Astrocyte of the hippocampus (primary cell): ENCODE data around the gene SCYL1.
A peak's percentile ranks its signal among the peaks of the same experiment; 100 is the strongest.

Source experiments
- DNase-seq: peaks from one replicate; pipeline ENCODE4 v3.0.0; 2011; ENCODE audit warnings: low read depth, low spot score

SCYL1 gene

DNA sequence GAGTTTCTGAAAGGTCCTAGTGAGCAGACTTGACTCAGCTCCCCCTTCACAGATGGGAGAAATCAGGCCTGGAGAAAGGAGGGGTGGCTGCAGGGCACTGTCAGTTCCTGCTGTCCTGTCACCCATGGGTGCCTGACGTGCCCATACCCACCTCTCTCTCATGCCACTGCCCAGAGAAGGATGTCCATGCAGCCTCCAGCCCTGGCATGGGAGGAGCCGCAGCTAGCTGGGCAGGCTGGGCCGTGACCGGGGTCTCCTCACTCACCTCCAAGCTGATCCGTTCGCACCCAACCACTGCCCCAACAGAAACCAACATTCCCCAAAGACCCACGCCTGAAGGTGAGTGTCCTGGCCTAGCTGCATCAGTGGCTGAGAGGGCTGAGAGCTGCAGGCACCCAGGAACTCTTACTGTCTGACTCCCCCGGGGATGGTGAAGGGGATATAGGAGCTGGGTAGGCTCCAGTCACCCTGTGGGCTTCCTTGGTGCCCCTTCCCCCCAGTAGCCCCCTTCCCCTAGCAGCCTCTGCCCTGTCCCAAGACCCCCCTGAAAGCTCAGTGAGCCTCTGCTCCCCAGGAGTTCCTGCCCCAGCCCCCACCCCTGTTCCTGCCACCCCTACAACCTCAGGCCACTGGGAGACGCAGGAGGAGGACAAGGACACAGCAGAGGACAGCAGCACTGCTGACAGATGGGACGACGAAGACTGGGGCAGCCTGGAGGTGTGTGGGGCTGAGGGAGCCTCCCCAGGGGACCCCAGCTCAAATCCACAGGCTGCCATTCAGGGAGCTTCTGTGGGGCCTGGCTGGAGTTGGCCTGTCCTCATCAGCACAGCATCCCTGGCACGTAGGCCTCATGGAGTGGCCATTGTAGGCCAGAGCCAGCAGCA, 11.8 kb downstream of the SCYL1 start:
- no peak for DNase-seq

GRCh38 chr11:65537296-65537597, 12.4 kb downstream of the SCYL1 start:
- no peak for DNase-seq

GRCh38 chr11:65537620-65538231, 12.8 kb downstream of the SCYL1 start:
- no peak for DNase-seq

DNA sequence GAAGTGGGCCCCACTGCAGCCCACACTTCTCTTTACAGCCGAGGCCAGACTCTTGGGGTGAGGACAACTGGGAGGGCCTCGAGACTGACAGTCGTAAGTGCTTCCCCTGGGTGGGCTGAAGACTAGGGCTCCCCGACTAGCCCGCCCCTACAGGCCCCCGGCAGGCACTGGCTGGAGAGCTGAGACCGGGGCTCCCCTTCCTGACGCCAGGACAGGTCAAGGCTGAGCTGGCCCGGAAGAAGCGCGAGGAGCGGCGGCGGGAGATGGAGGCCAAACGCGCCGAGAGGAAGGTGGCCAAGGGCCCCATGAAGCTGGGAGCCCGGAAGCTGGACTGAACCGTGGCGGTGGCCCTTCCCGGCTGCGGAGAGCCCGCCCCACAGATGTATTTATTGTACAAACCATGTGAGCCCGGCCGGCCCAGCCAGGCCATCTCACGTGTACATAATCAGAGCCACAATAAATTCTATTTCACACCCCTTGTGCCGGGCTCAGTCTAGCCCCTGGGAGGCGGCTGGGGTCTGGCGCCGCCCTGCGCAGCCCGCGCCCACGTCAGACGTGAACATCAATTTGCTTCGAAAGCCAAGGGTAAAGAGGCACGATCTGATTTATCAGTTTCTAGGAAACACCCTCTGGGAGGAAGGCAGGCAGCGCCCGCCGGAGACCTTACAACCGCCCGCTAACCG, 13.5 kb downstream of the SCYL1 start:
- DNase-seq: no peak

- DNase-seq: no peak
Measured at GRCh38 chr11:65538915-65539743, 14.2 kb downstream of the SCYL1 start.

DNA sequence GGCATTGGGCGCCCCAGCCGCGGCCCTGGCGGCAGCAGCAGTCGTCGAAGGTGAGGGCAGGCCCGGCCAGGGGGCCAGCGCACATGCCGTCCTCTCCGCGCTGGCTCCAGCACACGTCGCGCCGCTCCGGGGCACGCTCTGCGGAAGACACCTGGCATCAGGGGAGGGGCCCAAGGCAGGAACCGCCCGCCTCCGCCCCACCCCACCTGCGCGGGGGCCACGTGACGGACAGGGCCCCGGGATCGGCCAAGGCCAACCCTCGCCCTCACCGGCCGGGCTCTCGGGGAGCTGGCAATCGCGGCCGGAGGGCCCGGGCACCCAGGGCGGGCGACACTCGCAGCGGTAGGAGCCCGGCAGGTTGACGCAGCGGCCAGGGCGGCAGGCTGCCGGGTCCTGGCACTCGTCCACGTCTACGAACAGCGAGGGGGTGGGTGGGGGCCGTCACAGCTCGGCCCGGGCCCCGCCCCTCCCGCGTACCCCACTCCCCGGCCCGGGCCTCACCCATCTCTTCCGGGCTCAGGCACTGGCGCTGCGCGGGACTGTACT, 14.9 kb downstream of the SCYL1 start:
- no peak for DNase-seq

DNA sequence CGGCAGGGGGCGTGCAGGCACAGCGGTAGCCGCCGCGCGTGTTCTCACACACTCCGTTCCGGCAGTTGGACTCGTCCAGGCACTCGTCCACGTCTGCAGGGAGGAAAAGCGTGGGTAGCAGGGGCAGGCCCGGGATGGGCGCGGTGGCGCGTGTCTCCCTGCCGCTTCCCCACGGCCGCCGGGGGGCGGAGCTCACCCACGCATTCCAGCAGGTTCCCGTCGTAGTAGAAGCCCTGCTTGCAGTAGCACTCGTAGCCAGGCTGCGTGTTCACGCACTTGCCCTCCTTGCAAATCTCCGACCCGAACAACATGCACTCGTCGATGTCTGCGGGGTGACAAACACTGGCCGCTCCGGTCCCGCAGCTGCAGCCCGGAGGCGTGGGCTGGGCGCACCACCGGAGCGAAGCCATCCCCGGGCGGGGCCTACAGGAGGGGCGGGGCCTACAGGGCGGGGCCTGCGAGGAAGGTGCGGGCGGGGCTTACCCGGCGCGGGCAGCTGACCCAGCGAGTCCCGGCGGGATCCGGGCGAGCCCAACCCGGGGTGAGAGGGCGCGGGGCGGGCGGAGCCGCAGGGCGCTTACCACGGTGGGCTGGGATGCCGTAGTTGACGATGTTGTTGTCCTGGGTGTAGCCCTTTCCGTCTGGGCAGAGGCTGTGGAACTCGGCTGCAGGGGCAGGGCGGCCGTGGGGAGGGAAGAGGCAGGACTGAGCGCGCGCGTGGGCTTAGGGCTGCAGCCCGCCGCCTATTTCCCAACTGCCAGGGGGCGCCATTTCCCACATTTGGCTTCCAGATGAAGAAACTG, 15.6 kb downstream of the SCYL1 start:
- peak; percentile 91 for DNase-seq

DNA sequence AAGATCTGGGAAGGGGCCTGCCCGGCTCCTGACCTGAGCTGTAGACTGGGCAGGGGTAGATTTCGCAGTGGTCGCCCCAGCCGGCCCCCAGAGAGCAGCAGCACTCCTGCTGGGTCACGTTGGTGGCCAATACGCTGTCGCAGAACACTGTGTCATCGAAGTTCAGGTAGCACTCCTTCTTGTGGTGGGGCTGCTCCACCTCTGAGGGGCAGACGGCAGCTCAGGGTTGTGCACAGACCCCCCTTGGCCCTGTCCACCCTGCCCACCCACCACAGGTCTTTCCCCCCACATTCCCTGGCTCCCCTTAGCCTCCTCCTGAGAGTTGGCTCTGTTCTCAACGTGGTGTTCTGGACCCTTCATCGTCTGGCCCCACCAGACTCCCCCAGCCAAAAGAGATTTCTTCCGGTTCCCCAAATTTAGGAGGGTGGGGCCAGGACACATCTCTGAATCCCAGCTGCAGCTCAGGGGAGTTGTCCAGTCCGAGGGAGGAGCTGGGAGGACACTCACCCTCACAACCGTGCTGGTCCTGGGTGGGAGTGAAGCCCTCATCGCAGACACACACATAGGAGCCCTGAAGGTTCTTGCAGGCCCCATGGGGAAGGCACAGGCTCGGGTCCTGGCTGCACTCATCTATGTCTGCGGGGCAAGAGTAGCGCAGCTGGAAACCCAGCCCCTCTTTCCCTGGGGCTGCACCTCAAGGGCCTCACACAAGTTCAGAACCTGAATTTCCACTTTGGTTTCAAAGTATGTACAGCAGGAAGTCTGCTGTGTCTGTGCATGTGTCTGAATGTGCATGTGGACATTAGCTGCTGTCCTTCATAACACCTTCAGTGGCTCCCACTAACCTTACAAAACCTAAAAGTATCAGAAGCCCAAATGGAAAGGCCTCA, 16.5 kb downstream of the SCYL1 start:
- no peak for DNase-seq

GRCh38 chr11:65542738-65543390, 18.0 kb downstream of the SCYL1 start:
- DNase-seq: no peak

DNA sequence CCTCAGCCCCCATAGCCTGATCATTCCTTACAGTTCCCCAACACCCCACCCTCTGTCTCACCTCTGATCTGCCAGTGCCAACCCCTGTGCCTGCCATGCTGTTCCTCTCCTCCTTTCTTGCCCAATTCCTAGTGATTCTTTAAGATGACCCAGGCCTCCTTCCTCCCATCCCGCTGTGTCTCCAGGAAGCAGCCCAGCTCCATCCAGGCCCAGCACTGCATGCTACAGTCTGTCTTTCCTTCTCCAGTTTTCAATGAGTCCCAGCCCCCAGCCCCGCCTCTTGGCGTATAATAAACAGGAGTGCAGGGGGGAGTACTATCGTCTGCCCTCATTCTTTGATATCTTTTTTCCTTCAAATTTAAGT, 21.0 kb downstream of the SCYL1 start:
- DNase-seq: no peak

DNA sequence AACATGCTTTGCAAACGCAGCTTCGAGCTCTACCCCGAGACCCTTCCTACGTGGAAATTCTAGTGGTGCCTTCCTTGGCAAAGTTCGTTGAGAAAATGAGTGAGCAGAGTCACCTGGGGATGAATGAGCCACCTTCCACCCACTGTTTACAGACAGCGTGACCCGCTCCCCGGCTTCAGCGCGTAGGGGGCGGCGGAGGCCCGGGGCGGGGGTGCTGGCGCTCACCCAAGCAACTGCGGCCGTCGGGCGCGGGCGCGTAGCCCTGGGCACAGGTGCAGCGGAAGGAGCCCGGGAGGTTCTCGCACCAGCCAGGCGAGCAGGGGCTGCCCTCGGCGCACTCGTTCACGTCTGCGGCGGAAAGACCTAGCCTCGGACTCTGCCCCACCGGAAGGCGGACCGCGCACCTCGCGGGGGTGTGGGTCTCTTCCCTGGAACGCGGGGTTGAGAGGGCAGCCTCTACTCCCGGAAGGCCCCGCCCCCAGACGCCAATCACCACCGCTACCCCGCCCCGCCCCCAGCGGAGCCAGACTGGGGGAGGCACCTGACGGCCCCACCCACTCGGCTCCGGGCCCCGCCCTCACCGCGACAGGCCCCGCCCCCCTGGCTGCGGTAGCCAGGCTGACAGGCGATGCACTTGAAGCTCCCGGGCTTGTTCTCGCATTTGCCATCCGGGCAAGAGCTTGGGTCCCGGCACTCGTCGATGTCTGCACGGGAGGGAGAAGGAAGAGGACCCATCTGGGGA, 21.5 kb downstream of the SCYL1 start:
- DNase-seq: peak; percentile 72

DNA sequence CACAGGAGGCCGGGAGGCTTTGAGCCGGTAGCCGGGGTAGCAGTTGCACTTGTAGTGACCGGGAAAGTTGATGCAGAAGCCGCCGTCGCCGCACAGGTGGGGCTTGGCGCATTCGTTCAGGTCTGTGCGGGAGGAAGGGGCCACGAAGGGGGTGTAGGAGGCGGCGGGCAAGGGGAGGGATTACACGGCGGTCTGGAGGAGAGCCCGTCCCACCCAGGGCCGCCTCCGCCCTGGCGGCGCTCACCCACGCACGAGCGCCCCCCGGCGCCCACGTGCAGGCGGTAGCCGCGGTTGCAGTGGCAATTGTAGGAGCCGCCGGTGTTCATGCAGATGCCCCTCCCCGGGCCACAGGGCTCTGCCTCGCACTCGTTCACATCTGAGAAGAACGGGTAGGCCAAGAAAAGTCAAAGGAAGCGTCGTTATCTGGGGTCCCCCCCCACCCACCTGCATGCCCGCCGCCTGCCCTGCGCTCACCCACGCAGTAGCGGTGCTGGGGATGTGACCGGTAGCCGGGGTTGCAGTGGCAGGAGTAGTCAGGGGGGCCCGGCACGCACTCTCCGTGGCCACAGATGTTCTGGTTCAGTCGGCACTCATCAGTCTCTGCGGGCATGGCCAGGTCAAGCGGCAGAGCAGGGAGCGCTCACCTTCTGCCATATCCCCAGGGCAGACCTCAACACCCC, 22.7 kb downstream of the SCYL1 start:
- no peak for DNase-seq

DNA sequence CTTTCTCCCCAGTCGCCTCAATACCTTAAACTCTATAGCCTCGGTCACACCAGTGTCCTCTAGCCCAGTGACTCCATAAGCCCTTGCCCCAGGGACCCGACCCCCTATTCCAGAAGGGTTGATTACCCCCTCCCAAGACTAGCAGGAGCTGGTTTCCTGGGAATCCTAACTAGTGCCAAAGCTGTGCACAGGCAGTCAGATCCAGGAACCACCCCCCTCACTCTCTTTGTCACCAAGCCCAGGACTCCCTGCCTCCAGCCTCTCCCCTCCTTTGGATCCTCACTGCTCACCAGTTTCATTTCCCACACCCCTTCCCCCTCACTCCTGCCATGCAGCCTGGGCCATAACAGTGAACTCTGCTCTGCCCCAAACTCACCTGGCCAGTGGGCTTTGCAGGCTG, 23.5 kb downstream of the SCYL1 start:
- DNase-seq: no peak

DNA sequence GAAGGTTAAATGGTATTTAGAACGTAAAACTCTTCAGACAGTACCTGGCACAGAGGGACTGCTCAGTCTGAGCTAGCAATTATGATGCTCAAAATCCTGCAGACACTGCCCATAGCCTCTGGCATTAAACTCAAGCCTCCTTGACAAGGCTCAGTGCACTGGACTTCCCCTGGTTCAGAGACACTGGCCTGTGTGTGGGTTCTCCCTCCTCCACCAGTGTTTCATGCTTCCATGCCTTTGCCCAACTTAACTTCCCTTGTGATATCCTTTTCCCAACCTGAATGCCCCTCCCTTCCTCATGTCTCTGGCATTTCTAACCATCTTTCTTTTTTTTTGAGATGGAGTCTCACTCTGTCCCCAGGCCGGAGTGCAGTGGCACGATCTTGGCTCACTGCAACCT, 24.2 kb downstream of the SCYL1 start:
- no peak for DNase-seq

DNA sequence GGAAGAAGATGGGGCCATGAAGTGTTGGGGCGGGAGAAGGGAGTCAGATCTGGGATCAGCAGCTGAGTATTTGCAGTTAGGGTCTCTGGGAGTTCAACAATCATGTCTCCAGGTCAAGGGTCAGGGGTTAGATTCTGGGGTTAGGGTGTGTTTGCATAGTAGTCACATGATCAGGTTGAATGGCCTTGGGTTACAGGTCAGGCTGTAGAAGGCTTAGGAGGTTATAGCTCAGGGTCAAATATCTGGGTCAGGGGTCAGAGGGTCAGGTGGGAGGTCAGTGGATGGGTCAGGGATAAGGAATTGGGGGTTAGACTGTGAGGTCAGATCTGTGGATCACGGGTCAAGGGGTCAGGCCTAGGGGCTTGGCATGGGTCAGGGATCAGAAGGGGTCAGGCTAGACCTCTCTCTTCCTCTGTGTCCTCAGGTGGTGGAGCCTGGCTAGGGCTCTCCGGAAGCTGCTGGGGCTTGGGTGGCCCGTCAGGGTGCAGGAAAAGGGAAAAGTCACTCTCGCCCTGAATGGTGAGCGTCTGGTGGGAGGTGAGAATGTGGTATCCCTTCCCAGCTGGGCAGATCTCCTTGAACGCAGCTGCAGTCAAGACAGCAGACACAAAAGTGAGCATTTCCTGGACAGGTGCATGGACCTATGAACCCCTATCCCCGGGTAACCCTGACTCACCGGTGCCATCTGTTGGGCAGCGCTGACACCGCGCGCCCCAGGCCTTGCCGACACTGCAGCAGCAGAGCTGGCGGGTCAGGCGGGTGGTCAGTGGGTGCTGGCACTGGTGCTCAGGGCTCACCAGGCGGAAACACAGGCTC, 26.9 kb downstream of the SCYL1 start:
- peak; percentile 49 for DNase-seq

DNA sequence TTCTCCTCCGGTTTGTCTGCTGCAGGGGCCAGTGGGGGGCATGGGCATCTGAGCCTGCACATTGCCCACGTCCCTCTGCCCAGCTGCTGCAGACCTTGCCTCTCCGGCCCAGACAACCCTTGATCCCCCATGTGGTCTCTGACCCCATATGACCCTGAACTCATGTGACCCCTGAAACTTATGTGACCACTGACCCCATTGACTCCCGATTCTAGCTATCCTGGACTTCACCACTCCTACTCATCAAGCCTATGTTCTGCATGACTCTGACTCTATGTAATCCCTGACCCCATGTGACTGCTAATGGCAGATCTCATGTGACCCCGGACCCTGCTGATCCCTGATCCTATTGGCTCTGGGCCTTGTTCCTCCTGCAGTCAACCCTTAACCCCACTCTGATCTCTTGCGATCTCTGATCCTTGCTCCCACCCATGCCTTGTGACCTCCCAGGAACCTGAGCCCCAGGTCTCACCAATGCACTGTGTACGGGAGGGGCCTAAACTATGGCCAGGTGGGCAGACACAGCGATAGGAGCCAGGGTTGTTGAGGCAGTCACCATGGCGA, 27.6 kb downstream of the SCYL1 start:
- DNase-seq: no peak
